H1 (cell line): ENCODE measurements around the gene ERO1A. TPM values are rescaled to one million over a fixed set of nuclear protein-coding genes. Genes with fewer than 3 reads are reported as not detected.

Source experiments
- CHD7 ChIP-seq: fragments of 300-600 bp; sonication (generic); IDR thresholded peaks from 2 replicates; pipeline ENCODE4 v1.7.1; 2012; ENCODE audit warnings: low read length, moderate library complexity, mild to moderate bottlenecking, inconsistent platforms; ENCODE audit not compliant: insufficient replicate concordance
- CTCF ChIP-seq, 3 experiments: IDR thresholded peaks; 1 replicate in 2 of 3; 2 replicates in 1 of 3; pipeline versions ENCODE4 v1.5.1 to v1.6.1; 2011; ENCODE audit warnings: low read length in 3 of 3, mild to moderate bottlenecking in 3 of 3, inconsistent platforms in 2 of 3, low read depth in 1 of 3, moderate library complexity in 1 of 3; ENCODE audit not compliant: insufficient read depth in 1 of 3; ENCODE audit errors: control extremely low read depth in 1 of 3
- GABPA ChIP-seq: IDR thresholded peaks from 2 replicates; pipeline ENCODE4 v1.6.1; 2011; ENCODE audit warnings: mild to moderate bottlenecking, low read length, moderate library complexity, borderline replicate concordance; ENCODE audit not compliant: insufficient read depth
- NANOG ChIP-seq: IDR thresholded peaks from 2 replicates; pipeline ENCODE4 v1.6.1; 2011; ENCODE audit warnings: low read length, low read depth, mild to moderate bottlenecking, inconsistent platforms; ENCODE audit not compliant: insufficient read depth, poor library complexity, severe bottlenecking
- RAD21 ChIP-seq, 2 experiments: IDR thresholded peaks in 1 of 2; conservative IDR thresholded peaks in 1 of 2; 2 replicates each; pipeline ENCODE4 v1.6.1; 2011; ENCODE audit warnings: low read depth in 2 of 2, low read length in 2 of 2, improper control_type of control experiment in 1 of 2, inconsistent platforms in 1 of 2, mild to moderate bottlenecking in 1 of 2, moderate library complexity in 1 of 2
- SP4 ChIP-seq: IDR thresholded peaks from 2 replicates; pipeline ENCODE4 v1.6.1; 2012; ENCODE audit warnings: low read length, inconsistent platforms
- SRF ChIP-seq: IDR thresholded peaks from 2 replicates; pipeline ENCODE4 v1.6.1; 2011; ENCODE audit warnings: mild to moderate bottlenecking, low read depth, low read length, moderate library complexity
- polyA plus RNA-seq, 7 experiments: library from polyadenylated mRNA; depleted of rRNA in 3 of 7; stranded (reverse) in 5 of 7; unstranded in 2 of 7; fragments of >200 nt in 5 of 7; fragments of 200-250 nt in 2 of 7; gene quantifications; 1 replicate in 5 of 7; 2 replicates in 1 of 7; 4 replicates in 1 of 7; pipeline versions ENCODE4 v1.2.1 to v1.2.3, GENCODE V29; 2011 to 2013; ENCODE audit warnings: missing spikeins in 2 of 7, mixed read lengths in 2 of 7
- total RNA-seq: library from RNA; stranded (reverse); fragmentation: NEBNext Ultra II Directional; extraction: Animal tissue kit (Norgen Biotek cat#: 25700); gene quantifications from 2 replicates; pipeline ENCODE4 v1.2.1, GENCODE V29; 2021

ERO1A gene
- total and polyA plus RNA-seq, 2 of the 8 experiments (the other 6 are each of a cell fraction or from before 2014, with no cell fraction given): 15.7 to 42.0 TPM

- TF ChIP-seq CHD7 (no peak), SRF (no peak), RAD21 (IDR thresholded peaks at IDR 0.05 in 1 of 2, conservative IDR thresholded peaks at IDR 0.05 in 1 of 2; ENCODE audit: low read depth in 2 of 2, low read length in 2 of 2) (no peak), CTCF (IDR thresholded peaks at IDR 0.05; ENCODE audit: control extremely low read depth in 1 of 3, insufficient read depth in 1 of 3, low read depth in 1 of 3, low read length in 3 of 3) (no peak), GABPA (no peak), SP4 (no peak), NANOG (no peak)
Observed at GRCh38 chr14:52660832-52661231, 34.5 kb downstream of the ERO1A start (continued).
